NCI-H146 treated with DMSO at 0.1 percent for 48 hours (cell line): ENCODE measurements around the gene PNCK.
"Not testable (repeated sequence)": the region's sequence is repeated elsewhere in the genome, so short reads cannot be mapped to it uniquely, and the experiment has no call there.

Experiments
- DNase-seq: peaks from one replicate; lab custom pipeline; 2025; ENCODE audit not compliant: unreplicated experiment; lab: John Stamatoyannopoulos, UW

The PNCK gene

DNA sequence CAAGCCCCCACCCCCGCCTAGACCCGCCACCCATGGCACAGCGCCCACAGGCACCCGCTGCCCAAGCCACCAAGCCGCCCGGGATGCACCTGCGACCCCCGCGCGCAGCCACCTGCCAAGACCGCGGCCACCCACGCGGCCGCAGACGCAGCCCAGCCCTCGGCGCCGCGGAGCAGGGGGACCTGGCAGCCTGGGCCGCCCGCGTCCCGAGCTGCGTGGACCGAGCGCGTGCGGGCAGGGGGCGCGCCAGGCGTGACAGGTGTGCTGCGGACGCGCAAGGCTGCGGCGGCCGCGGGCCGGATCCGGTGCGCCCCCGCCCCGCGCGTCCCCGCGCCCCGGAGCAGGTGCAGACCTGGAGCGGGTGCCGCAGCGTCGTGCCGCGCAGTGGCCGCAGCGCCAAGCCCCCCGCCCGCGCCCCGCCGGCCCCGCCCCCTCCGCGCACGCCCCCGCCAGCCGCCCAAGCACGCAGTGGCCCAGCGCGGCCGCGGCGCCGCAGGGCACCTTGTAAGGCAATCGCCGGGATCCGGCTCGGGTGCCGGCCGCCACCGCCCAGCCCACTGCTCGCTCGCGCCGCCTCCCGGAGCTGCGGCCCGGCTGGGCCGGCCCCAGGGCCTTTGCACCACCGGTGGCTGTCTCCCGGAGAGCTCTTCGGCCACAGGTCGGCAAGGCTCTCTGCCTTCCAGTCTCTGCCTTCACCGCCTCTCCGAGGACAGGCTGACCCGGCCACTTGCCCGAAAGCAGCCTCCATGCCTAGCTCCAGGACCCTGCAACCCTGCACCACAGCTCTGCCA is at the start of gene PNCK:
Gene PNCK (minus strand): TSS at position 386 of the 791 bp plus-strand sequence. CDS start 737 bp downstream, outside the sequence.
- no peak for DNase-seq

GRCh38 chrX:153722704-153723350 is 49.2 kb upstream of the PNCK start:
- no peak for DNase-seq

GRCh38 chrX:153719701-153720100 is 46.1 kb upstream of the PNCK start:
- DNase-seq = no peak

DNA sequence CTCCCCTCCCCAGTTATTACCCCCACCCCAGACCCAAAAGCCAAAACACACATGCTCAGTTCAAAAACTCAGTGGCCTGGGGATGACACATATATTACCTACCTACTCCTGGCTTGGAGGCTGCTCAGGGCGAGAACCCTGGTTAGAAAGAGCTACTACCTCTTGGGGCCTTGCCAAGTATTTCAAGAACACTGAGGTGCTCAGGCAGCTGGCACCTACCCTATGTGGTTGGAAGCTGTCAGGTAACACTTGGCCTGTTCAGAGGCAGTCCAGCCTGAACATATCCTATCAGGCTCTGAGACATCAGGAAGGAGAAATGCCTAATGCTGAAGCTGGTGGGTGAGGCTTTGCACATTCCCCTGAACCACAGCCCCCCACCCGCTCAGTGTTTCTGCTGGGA is 45.6 kb upstream of the PNCK start:
- no peak for DNase-seq

DNA sequence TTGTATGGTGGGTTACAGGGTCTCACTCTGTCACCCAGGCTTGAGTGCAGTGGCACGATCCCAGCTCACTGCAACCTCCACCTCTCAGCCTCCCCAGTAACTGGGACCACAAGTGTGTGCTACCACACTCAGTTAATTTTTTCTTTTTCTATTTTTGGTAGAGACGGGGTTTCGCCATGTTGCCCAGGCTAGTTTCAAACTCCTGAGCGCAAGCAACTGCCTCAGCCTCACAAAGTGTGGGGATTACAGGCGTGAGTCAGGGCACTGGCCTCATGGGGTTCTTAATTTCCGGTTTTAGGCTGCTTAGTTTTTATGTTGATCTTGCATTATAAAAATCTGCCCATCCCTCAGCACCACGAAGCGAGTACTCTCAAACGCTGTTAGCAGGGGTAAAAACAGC is 43.8 kb upstream of the PNCK start:
- DNase-seq = no peak

- no peak for DNase-seq
Observed at GRCh38 chrX:153714256-153714655, 40.6 kb upstream of the PNCK start.

DNA sequence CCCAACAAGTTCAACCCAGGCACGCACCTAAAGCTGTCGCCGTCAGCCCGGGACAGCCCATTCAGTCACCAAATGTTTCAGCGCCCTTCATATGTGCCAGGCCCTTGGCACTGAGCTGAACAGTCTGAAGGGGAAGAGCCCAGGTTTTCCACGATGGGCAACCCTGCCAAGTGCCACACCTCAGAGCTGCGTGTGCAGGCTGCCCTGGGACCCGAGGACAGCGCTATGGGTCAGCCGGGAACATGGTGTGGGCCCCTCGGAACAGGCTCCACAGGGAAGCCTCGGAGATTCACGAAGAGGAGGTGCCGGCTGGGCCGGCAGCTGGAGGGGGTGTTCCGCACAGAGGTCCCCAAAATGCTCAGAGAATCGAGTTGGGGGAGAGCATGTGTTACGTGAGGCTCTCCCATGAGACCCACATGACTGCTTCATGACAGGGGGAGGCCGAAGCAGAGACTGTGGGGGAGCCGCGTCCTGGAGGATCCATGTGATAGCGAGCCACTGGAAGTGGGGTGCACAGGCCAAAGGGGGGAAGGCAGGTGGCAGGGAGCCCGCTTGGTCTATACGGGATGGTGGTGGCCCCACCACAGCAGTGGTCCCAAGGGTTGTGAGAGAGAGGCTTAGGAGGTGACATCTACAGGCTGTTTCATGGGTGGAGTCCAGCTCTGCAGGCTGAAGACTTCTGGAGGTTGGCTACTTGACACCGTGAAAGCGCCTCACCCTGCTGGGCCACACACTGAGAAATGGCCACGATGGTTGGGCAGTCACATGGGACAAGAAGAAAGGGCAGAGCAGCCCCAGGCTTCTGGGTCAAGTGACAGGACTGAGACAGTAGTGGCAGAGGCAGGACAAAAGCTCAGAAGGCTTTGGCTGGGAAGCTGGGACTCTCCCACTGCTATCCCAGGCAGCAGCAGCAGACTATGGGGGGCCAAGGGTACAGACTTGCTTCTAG is 36.4 kb upstream of the PNCK start:
- no peak for DNase-seq

DNA sequence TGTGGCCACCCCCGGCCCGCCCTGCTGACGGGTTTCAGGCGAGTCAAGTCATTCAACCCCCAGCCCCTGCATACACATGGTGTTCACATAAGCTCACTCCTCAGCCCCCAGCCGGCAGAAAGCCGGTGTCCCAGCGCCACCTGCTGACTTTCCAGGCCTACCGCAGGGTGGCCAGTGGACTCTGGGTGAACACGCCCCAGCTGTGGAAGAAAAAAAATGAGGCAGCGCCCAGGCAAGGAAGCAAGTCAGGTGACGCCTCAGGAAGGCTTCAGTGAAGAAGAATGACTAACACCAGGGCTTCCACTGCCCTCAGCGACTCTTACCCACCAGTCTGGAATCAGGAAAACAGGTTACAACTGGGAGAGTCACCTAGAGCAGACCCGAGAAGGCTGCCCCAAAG is 34.8 kb upstream of the PNCK start:
- DNase-seq = no peak

- DNase-seq = no peak
Observed at GRCh38 chrX:153707406-153707805, 33.8 kb upstream of the PNCK start.

DNA sequence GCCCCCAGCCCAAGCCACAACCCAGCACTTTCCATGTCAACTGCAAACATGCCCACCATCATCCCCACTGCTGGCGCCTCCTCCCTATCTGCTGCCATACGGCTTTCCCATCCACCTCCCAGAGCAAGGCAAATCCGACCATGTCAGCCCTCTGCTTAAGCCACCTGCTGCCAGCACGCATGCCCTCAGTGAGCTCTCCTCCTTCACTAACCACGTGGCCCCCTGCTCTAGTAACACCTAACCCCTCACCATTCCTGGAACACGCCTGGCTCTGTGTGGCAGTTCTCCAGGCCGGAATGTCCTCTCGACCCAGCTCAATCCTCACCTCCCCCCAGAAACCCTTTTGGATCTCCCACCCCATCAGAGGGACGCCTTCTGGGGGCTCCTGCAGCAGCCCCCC is 33.2 kb upstream of the PNCK start:
- DNase-seq = no peak

- not testable (repeated sequence) for DNase-seq
Observed at GRCh38 chrX:153705403-153706060, 31.9 kb upstream of the PNCK start.

GRCh38 chrX:153704631-153705402 is 31.2 kb upstream of the PNCK start:
- DNase-seq = not testable (repeated sequence)

DNA sequence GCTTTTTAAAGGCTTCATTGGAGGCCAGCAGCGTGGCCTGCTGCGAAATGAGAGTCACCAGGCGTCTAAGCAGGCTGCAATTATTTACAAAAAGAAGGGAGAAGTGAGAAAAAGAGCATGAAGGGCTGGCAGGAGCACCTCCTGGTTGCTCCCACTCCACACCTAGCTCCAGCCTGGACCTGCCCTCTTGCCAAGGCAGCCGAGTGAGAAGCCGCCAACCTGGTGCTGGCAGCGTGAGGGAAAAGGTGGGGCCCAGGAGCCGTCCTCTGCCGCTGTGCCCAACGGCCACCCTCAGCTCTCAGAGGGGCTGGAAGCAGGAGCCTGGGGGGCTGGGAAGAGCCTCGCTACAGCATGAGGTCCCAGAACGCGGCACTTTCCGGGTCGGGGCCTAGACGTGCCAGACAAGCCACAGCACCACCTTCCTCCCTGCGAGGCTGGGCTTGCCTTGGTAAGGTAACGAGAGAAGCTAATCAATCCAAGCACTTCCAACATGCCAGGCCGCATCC is 30.5 kb upstream of the PNCK start:
- no peak for DNase-seq

- DNase-seq = no peak
Observed at GRCh38 chrX:153703036-153703370, 29.4 kb upstream of the PNCK start.

DNA sequence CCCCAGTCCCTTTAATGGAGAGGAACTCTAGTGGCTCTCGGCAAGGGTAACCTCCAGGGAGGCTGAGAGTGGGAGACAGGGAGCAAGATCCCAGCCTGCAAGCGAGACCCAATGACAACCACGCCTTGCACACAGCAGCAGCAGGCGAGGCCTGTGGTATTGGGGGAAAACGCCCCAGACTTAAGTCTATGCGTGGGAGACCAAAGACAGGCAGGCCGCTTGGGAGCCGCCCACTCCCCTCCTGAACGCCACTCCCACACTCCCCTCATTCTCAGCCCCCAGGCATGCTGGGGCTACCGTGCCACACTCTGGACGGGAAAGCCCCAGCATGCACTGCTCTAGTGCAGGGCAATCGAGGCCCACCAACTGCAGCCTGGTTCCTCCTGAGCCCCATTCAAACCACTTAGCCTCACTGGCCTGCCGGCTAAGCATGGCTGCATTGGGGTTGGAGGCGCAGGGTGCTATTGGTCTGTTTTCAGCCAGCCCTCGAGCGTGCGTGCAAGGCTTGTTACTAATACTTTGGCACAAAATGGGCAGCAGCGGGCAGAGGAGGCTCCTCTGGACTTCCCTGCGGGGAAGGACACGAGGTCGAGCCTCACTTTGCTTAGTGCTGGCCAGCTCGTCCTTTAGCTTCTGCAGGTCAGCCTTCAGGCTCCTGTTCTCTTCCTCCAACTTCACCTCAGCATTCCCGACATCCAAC is 28.9 kb upstream of the PNCK start:
- DNase-seq = no peak

- DNase-seq = no peak
Observed at GRCh38 chrX:153701706-153702105, 28.1 kb upstream of the PNCK start.

DNA sequence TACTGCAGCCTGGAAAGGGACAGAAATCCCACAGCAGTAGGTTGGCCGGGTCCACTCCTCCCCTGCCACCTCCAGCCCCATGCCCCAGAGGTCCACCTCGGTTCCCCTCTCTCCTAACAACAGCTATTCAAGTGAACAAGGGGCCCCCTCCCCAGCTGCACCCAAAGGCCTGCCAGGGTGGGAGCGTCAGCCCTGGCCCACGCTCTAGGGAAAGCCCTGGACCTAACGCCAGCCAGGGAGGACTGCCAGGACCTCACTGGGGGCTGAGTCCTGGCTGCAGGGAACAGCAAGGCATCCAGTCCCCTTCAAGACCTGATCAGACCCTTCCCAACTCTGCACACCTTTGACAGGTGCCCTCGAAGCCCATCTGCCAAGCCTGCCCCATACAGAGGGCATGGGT is 27.4 kb upstream of the PNCK start:
- no peak for DNase-seq

DNA sequence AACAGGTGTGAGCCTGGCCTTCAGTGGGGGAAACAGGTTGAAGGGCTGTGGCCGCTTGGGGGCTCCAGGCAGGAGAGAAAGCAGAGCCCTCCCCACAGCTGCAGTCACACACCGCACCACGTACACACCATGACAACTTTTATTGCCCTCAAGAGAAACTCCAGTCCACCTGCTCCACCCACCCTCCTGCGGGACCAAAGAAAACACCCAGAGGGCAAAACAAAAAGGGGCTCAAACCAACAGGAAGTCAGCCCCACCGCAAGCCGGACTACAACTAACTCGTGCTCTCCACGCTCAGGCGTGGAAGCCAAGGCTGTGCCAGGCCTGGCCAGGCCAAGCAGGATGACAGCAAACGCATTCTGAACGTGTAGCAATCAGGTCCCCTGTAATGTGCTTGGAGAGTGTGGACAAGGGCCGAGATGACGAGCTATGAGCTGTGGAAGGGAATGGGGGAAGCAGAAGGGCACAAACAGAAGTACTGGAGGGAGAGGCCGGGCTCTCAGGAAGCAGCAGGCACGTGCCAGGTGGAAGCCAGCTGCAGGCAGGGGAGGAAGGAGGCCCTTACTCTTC is 26.8 kb upstream of the PNCK start:
- DNase-seq = no peak

DNA sequence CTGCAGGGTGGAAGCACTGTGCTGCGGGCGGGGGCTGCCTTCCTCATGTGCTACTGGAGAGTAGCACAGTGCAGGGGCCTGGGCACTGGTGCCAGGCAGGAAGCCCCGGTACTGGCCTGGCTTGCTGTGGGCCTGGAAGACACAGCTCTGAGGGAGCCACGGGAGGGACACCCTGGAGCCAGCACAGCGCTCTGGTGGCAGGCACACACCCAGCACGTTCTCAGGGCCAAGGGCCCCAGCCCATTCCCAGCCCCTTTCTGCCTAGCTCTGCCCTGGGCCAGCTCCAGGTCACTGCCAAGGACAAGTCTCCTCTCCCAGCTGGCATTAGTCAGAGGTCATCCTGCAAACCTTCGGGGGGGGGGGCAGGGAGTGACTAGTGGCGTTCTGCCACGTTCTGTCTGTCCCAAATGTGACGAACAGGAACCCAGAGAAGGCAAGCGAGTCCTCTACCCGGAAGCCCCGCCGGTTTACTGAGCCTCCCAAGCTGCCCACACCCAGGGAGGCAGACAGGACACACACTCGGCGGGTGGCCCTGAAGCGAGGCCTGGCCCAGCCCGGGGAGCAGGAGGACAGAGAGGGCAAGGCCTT is 26.3 kb upstream of the PNCK start:
- DNase-seq = not testable (repeated sequence)
